Neural cell (in vitro differentiated cells): ENCODE results near the gene PSMD3. TPM values are rescaled to one million over a fixed set of nuclear protein-coding genes. Genes with fewer than 3 reads are reported as not detected.

ENCODE experiments used
- H2AFZ ChIP-seq: fragments of 200-600, 300-800 bp; sonication (generic), shearing (Covaris generic); 2 replicates; pipeline ENCODE4 v1.6.0; 2014; ENCODE audit warnings: low read depth, mild to moderate bottlenecking, antibody characterized with exemption, low read length, moderate library complexity
- H3F3A ChIP-seq: fragments of 200-600 bp; shearing (Covaris generic); 2 replicates; pipeline ENCODE4 v1.6.1; 2016; ENCODE audit warnings: mild to moderate bottlenecking, moderate library complexity, mixed read lengths, antibody characterized with exemption, low read length; ENCODE audit not compliant: insufficient read depth, poor library complexity, severe bottlenecking
- H3K27ac ChIP-seq: fragments of 200-600, 300-800 bp; sonication (generic), shearing (Covaris generic); 2 replicates; pipeline ENCODE4 v1.5.1; 2014; ENCODE audit warnings: mild to moderate bottlenecking, low read length, moderate library complexity
- H3K27me3 ChIP-seq: fragments of 300-800, 200-600 bp; sonication (generic), shearing (Covaris generic); 2 replicates; pipeline ENCODE4 v1.6.0; 2014; ENCODE audit warnings: mild to moderate bottlenecking, low read depth, low read length, moderate library complexity; ENCODE audit not compliant: insufficient read depth
- H3K36me3 ChIP-seq: fragments of 300-800, 200-600 bp; sonication (generic), shearing (Covaris generic); 2 replicates; pipeline ENCODE4 v1.5.1; 2014; ENCODE audit warnings: mild to moderate bottlenecking, antibody characterized with exemption, low read length, moderate library complexity; ENCODE audit not compliant: insufficient read depth
- H3K4me2 ChIP-seq: fragments of 300-800, 200-600 bp; sonication (generic), shearing (Covaris generic); 2 replicates; pipeline ENCODE4 v1.6.0; 2014; ENCODE audit warnings: mild to moderate bottlenecking, low read length
- H3K4me3 ChIP-seq: fragments of 300-800, 200-600 bp; sonication (generic), shearing (Covaris generic); 2 replicates; pipeline ENCODE4 v1.5.1; 2014; ENCODE audit warnings: mild to moderate bottlenecking, low read length, moderate library complexity
- H3K79me2 ChIP-seq: fragments of 200-600 bp; shearing (Covaris generic); replicated peaks from 2 replicates; pipeline ENCODE4 v1.6.0; 2014; ENCODE audit warnings: mild to moderate bottlenecking, low read length, moderate library complexity; ENCODE audit not compliant: insufficient read depth
- H3K9ac ChIP-seq: fragments of 300-800, 200-600 bp; sonication (generic), shearing (Covaris generic); 2 replicates; pipeline ENCODE4 v1.6.1; 2016; ENCODE audit warnings: mild to moderate bottlenecking, low read length, mixed read lengths
- H3K9me2 ChIP-seq: fragments of 200-600 bp; shearing (Covaris generic); 2 replicates; pipeline ENCODE4 v1.6.1; 2016; ENCODE audit warnings: mild to moderate bottlenecking, low read length, mixed read lengths; ENCODE audit not compliant: insufficient read depth
- H3K9me3 ChIP-seq: fragments of 200-600, 300-800 bp; sonication (generic), shearing (Covaris generic); 2 replicates; pipeline ENCODE4 v1.6.1; 2016; ENCODE audit warnings: mild to moderate bottlenecking, mixed run types, low read length, moderate library complexity, mixed read lengths
- H4K20me1 ChIP-seq: fragments of 200-600 bp; shearing (Covaris generic); 2 replicates; pipeline ENCODE4 v1.6.1; 2016; ENCODE audit warnings: mild to moderate bottlenecking, mixed run types; ENCODE audit not compliant: insufficient read depth
- CTCF ChIP-seq: fragments of 450-650 bp; IDR thresholded peaks from 2 replicates; pipeline ENCODE4 v1.5.1; 2014; ENCODE audit warnings: antibody characterized with exemption, mild to moderate bottlenecking, moderate library complexity; ENCODE audit not compliant: poor library complexity, severe bottlenecking
- EP300 ChIP-seq: fragments of 450-650 bp; conservative IDR thresholded peaks from 2 replicates; pipeline ENCODE4 v1.6.1; 2014; ENCODE audit warnings: antibody characterized with exemption, mild to moderate bottlenecking, moderate library complexity; ENCODE audit not compliant: poor library complexity, severe bottlenecking
- EZH2 ChIP-seq: fragments of 200-600, 300-800 bp; shearing (Covaris generic), sonication (generic); IDR thresholded peaks from 2 replicates; pipeline ENCODE4 v1.6.1; 2014; ENCODE audit warnings: antibody characterized with exemption, low read length, borderline replicate concordance, mild to moderate bottlenecking; ENCODE audit not compliant: insufficient read depth, poor library complexity, severe bottlenecking
- MXI1 ChIP-seq: fragments of 450-650 bp; conservative IDR thresholded peaks from 2 replicates; pipeline ENCODE4 v1.6.1; 2014; ENCODE audit warnings: antibody characterized with exemption, mild to moderate bottlenecking; ENCODE audit not compliant: poor library complexity, severe bottlenecking
- POLR2AphosphoS5 ChIP-seq: IDR thresholded peaks from 2 replicates; pipeline ENCODE4 v1.6.1; 2012
- RAD21 ChIP-seq: fragments of 450-650 bp; conservative IDR thresholded peaks from 2 replicates; pipeline ENCODE4 v1.6.1; 2014; ENCODE audit warnings: antibody characterized with exemption, mild to moderate bottlenecking, moderate library complexity
- REST ChIP-seq: IDR thresholded peaks from 2 replicates; pipeline ENCODE4 v1.6.1; 2012; ENCODE audit warnings: borderline replicate concordance
- SMC3 ChIP-seq: fragments of 450-650 bp; conservative IDR thresholded peaks from 2 replicates; pipeline ENCODE4 v1.6.1; 2014; ENCODE audit warnings: antibody characterized with exemption, mild to moderate bottlenecking, moderate library complexity; ENCODE audit not compliant: poor library complexity
- TAF1 ChIP-seq: IDR thresholded peaks from 2 replicates; pipeline ENCODE4 v1.6.1; 2012; ENCODE audit warnings: low read depth
- polyA plus RNA-seq: library from polyadenylated mRNA; depleted of rRNA; stranded (reverse); fragments of >200 nt; gene quantifications from 2 replicates; pipeline ENCODE4 v1.2.3, GENCODE V29; 2014

PSMD3 gene
- polyA plus RNA-seq, 1 donor from 2014 or later = 117 TPM

- no peaks in the 10 kb centered on the region for H3F3A ChIP-seq
- H3K4me3 ChIP-seq = no peak overlapping the region
- no peaks in the 10 kb centered on the region for H3K9me2 ChIP-seq
- no peak overlapping the region for H3K4me2 ChIP-seq
- H3K36me3 ChIP-seq = no peaks in the 10 kb centered on the region
- H3K9me3 ChIP-seq = no peaks in the 10 kb centered on the region
- H2AFZ ChIP-seq = no peak overlapping the region
- TF ChIP-seq REST (no peak), POLR2AphosphoS5 (no peak), MXI1 (no peak), EP300 (no peak), SMC3 (no peak), RAD21 (no peak), TAF1 (no peak), EZH2 (no peak), CTCF (no peak)
- no peak overlapping the region for H3K9ac ChIP-seq
- no peaks in the 10 kb centered on the region for H3K79me2 ChIP-seq
- no peaks in the 10 kb centered on the region for H3K27me3 ChIP-seq
- no peaks in the 10 kb centered on the region for H4K20me1 ChIP-seq
- no peak overlapping the region for H3K27ac ChIP-seq
These were observed 41.5 kb upstream of the PSMD3 start for GRCh38 chr17:39939106-39939505.

DNA sequence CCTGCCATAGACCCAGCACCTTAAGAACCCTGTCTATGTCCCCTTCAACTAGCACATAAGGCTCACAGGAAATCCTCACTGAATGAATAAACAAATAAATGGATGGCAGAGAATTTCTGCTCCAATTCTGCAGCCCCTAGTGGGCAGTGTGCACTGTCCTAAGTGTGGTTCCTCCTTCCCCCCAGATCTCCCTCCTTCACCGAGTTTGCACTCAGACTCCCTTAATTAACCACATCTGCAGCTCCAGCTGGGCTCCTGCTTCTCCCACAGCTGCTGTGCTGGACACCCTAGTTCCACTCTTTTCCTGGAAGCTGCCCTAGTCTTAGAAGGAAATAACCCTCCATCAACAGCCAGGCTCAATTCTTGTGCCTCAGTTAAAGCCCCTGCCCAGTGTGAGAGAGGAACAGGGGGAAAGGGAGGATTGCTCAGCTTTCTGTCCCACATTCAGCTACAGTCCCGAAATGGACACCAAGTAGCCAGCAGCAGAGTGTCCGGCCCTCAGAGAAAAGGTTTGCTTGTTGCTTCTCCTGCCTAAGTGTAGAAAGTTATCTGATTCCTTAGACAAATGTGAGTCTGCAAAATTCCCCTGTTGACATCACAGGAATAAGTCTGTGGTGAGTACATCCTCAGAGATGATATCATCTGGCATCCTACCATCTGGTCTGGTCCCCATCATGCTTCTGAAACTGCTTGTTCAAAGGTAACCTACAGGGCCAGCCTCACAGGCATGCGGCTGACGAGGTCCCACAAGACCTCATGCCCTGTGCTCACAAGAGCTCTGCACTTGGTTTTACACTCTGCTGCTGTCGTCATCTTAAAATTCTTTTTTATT, 40.8 kb upstream of the PSMD3 start:
- TF ChIP-seq POLR2AphosphoS5 (no peak), EP300 (no peak), RAD21 (no peak), REST (no peak), SMC3 (no peak), MXI1 (no peak), CTCF (no peak)

More for the DNA sequence above, 40.8 kb upstream of the PSMD3 start:
- H2AFZ ChIP-seq = no peak overlapping the region
- no peak overlapping the region for H3K9ac ChIP-seq
- no peaks in the 10 kb centered on the region for H4K20me1 ChIP-seq
- no peak overlapping the region for H3K4me2 ChIP-seq
- no peaks in the 10 kb centered on the region for H3K9me3 ChIP-seq
- no peaks in the 10 kb centered on the region for H3K27me3 ChIP-seq
- H3K79me2 ChIP-seq = no peaks in the 10 kb centered on the region
- H3K9me2 ChIP-seq = no peaks in the 10 kb centered on the region
- no peak overlapping the region for H3K4me3 ChIP-seq
- H3F3A ChIP-seq = no peaks in the 10 kb centered on the region
- H3K36me3 ChIP-seq = no peaks in the 10 kb centered on the region
- H3K27ac ChIP-seq = no peak overlapping the region
